Spleen (tissue), 11 donors: Measurements from ENCODE around the gene SMARCD2. TPM values are rescaled to one million over a fixed set of nuclear protein-coding genes. Genes with fewer than 3 reads are reported as not detected.
"Not testable (repeated sequence)": the region's sequence is repeated elsewhere in the genome, so short reads cannot be mapped to it uniquely, and the experiment has no call there.

Source experiments
- DNase-seq: peaks from one replicate; pipeline ENCODE4 v3.0.0-alpha.2; 2020
- H3K27ac ChIP-seq, 8 donors: fragments of 200-600 bp; sonication (generic) in 7 of 8; 1 replicate in 4 of 8; 2 replicates in 4 of 8; pipeline versions ENCODE4 v1.5.0 to v1.8.0; 2016 to 2021; ENCODE audit warnings: inconsistent platforms in 4 of 8, mild to moderate bottlenecking in 4 of 8, moderate library complexity in 1 of 8
- H3K27me3 ChIP-seq, 7 donors: fragments of 200-600 bp; sonication (generic) in 6 of 7; replicated peaks in 1 of 7; 1 replicate in 4 of 7; 2 replicates in 3 of 7; pipeline versions ENCODE4 v1.5.0 to v1.8.0; 2016 to 2021; ENCODE audit warnings: inconsistent platforms in 3 of 7, mild to moderate bottlenecking in 1 of 7
- H3K36me3 ChIP-seq, 6 donors: fragments of 200-600 bp; sonication (generic) in 5 of 6; 1 replicate in 4 of 6; 2 replicates in 2 of 6; pipeline versions ENCODE4 v1.5.0 to v1.8.0; 2016 to 2021; ENCODE audit warnings: inconsistent platforms in 2 of 6
- H3K4me1 ChIP-seq, 6 donors: fragments of 200-600 bp; sonication (generic) in 5 of 6; 1 replicate in 3 of 6; 2 replicates in 3 of 6; pipeline versions ENCODE4 v1.5.0 to v1.8.0; 2016 to 2021; ENCODE audit warnings: inconsistent platforms in 3 of 6
- H3K4me3 ChIP-seq, 8 donors: fragments of 200-600 bp; sonication (generic) in 7 of 8; 1 replicate in 4 of 8; 2 replicates in 4 of 8; pipeline versions ENCODE4 v1.5.0 to v1.8.0; 2016 to 2021; ENCODE audit warnings: inconsistent platforms in 4 of 8, mild to moderate bottlenecking in 4 of 8, moderate library complexity in 2 of 8
- H3K9me3 ChIP-seq, 8 donors: fragments of 200-600 bp; sonication (generic) in 7 of 8; 1 replicate in 4 of 8; 2 replicates in 4 of 8; pipeline versions ENCODE4 v1.5.0 to v1.8.0; 2016 to 2021; ENCODE audit warnings: inconsistent platforms in 4 of 8
- CTCF ChIP-seq, 11 experiments: fragments of 200-600 bp in 7 of 11; fragments of 450-650 bp in 4 of 11; sonication (generic) in 4 of 11; IDR thresholded peaks in 8 of 11; conservative IDR thresholded peaks in 3 of 11; 1 replicate in 7 of 11; 2 replicates in 4 of 11; pipeline versions ENCODE4 v1.4.0 to v1.8.0; 2016 to 2021; ENCODE audit warnings: antibody characterized with exemption in 11 of 11, inconsistent platforms in 4 of 11, mild to moderate bottlenecking in 1 of 11
- POLR2A ChIP-seq, 3 donors: fragments of 450-650 bp; IDR thresholded peaks; one replicate each; pipeline ENCODE4 v1.5.1; 2017; ENCODE audit warnings: antibody characterized with exemption in 3 of 3, mild to moderate bottlenecking in 1 of 3
- POLR2AphosphoS5 ChIP-seq, 3 donors: sonication (generic); formaldehyde crosslinking; IDR thresholded peaks; one replicate each; pipeline ENCODE4 v1.5.1; 2017; ENCODE audit warnings: antibody characterized with exemption in 3 of 3
- whole genome bisulfite sequencing, 5 donors: extraction: QIAGEN DNeasy Blood & Tissue Kit in 3 of 5; methylation state at CpG; one replicate each; pipeline versions ENCODE4 v1.1.5 to v1.1.7; 2013 to 2018; 5-methylcytosine and 5-hydroxymethylcytosine counted together
- intact Hi-C: fragments of 100-400 bp; cut with DNase I; formaldehyde crosslinking; loops from one replicate; pipeline ENCODE4 v1.15.0; 2023; ENCODE audit warnings: low total_unique reads
- polyA plus RNA-seq, 3 donors: library from polyadenylated mRNA; stranded (reverse); fragments of 200-250 nt; gene quantifications; one replicate each; pipeline ENCODE4 v1.2.1, GENCODE V29; 2013
- total RNA-seq, 7 donors: library from RNA; depleted of rRNA in 3 of 7; stranded (reverse); fragments of >200 nt in 3 of 7; fragmentation: NEBNext Ultra II Directional in 4 of 7; extraction: Animal tissue kit (Norgen Biotek cat#: 25700) in 4 of 7; gene quantifications; one replicate each; pipeline versions ENCODE4 v1.1.0 to v1.2.1, GENCODE V29; 2016 to 2021
- donor health status: healthy with polysubstance abuse.
- donor health status: DM: no; HTN: no; CAD: no; lungs with moderate emphysema.
- donor health status: DM: no; HTN: no; CAD: no.
- donor health status: Bipolar disorder and iron deficiency.
- donor health status: healthy.
- donor health status: DM: no; HTN: no; CAD: no.
- donor health status: DM: yes; HTN: yes; CAD: no.

SMARCD2 gene
- total and polyA plus RNA-seq, 10 donors, result 47.3 to 154 (median 88.6) TPM

GRCh38 chr17:63881935-63882601 is 39.6 kb upstream of the SMARCD2 start, which contains the start of gene GH2:
Gene GH2 (minus strand): TSS chr17:63881944. CDS start chr17:63881801, 143 bp downstream.
- DNase-seq, result peak; percentile 76
- H3K4me1 ChIP-seq, result peaks cover 0 to 3% (median 0%) of the 10 kb centered on the region in 6 donors
- intact Hi-C loops, result loop anchor here (2.0 kb wide), 1 partner anchor 19 kb away; no protein-coding TSS in a partner anchor
- WGBS, 5 donors, result 41 to 58% (median 44%) methylated on average over 10 to 14 of the region's 15 CpGs
- no peak within 1 kb of the TSS for H3K4me3 ChIP-seq
- TF ChIP-seq CTCF (IDR thresholded peaks at IDR 0.05 in 8 of 11, conservative IDR thresholded peaks at IDR 0.05 in 3 of 11), result peak; percentile 39 to 83 (median 66)
- TF ChIP-seq POLR2A (IDR thresholded peaks at IDR 0.05), result no peak
- peaks cover 0 to 5% (median 0%) of the 10 kb centered on the region in 7 donors for H3K27me3 ChIP-seq
- no peaks in the 10 kb centered on the region for H3K9me3 ChIP-seq
- no peaks in the 10 kb centered on the region for H3K36me3 ChIP-seq
- H3K27ac ChIP-seq, result no peak within 1 kb of the TSS

DNA sequence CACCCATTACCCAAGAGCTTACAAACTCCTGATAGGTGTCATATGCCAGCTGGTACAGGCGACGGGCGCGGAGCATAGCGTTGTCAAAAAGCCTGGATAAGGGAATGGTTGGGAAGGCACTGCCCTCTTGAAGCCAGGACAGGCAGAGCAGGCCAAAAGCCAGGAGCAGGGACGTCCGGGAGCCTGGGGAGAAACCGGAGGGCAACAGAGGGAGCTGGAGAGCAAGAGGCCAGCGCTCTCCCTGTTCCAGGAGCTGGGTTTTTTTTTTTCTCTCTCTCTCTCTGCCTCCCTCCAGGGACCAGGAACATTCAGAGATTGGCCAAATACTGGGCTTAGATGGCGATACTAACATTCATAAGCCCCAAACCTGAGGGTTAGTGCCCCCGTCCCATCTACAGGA is 38.9 kb upstream of the SMARCD2 start:
- not testable (repeated sequence) for H3K27ac ChIP-seq

DNA sequence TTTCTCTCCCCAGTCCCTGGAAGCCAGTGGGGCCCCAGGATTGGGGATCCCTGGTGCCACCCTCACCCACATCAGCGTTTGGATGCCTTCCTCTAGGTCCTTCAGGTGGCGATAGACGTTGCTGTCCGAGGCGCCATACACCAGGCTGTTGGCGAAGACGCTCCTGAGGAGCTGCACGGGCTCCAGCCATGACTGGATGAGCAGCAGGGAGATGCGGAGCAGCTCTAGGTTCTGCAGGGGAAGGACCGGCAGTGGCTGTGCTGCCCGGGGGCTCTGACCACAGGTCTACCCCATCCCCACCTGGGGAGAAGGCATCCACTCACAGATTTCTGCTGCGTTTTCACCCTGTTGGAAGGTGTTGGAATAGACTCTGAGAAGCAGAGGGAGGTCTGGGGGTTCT is 38.2 kb upstream of the SMARCD2 start:
- no peak for DNase-seq
- 83 to 94% (median 85%) methylated on average over 10 to 12 of the region's 12 CpGs for WGBS, 5 donors
- Histone ChIP-seq H3K9me3 (no peaks in the 10 kb centered on the region), H3K36me3 (no peaks in the 10 kb centered on the region), H3K27me3 (peaks cover 0 to 5% (median 0%) of the 10 kb centered on the region in 7 donors), H3K27ac (no peak overlapping the region), H3K4me1 (peaks cover 0 to 3% (median 0%) of the 10 kb centered on the region in 6 donors), H3K4me3 (no peak overlapping the region)
- intact Hi-C loops, result no loop called here
- no peak for TF ChIP-seq POLR2A (IDR thresholded peaks at IDR 0.05)
- TF ChIP-seq POLR2AphosphoS5 (IDR thresholded peaks at IDR 0.05), result no peak
- no peak for TF ChIP-seq CTCF (IDR thresholded peaks at IDR 0.05 in 8 of 11, conservative IDR thresholded peaks at IDR 0.05 in 3 of 11)

More for the DNA sequence above, 38.9 kb upstream of the SMARCD2 start:
- 75 to 93% (median 78%) methylated on average over 11 of the region's 11 CpGs for WGBS, 5 donors
- H3K4me1 ChIP-seq, H3K9me3 ChIP-seq, H3K27me3 ChIP-seq, H3K36me3 ChIP-seq, H3K4me3 ChIP-seq, intact Hi-C loops, DNase-seq: not testable (repeated sequence)

DNA sequence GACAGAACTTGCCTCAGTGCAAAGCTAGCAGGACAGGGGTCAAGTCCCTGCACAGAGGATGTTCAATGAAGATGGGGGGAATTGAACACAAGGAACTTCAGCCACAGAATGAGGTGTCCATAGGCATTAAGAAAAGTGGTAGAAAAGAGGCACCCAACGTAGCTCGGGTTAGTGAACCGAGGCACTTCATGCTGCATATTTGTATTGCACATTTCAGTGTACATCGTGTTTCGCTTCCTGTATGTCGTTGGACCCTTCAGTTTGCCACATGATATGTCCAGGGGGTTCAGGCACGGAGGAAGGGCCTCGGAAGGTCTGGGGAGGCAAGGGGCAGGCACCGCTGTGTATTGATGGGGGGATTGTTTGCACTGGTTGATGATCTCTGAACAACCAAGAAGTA is 35.9 kb upstream of the SMARCD2 start:
- H3K4me3 ChIP-seq, H3K27ac ChIP-seq, intact Hi-C loops, H3K36me3 ChIP-seq, DNase-seq, H3K27me3 ChIP-seq, H3K4me1 ChIP-seq, H3K9me3 ChIP-seq: not testable (repeated sequence)
- 78 to 87% (median 83%) methylated on average over 9 of the region's 9 CpGs for WGBS, 5 donors

DNA sequence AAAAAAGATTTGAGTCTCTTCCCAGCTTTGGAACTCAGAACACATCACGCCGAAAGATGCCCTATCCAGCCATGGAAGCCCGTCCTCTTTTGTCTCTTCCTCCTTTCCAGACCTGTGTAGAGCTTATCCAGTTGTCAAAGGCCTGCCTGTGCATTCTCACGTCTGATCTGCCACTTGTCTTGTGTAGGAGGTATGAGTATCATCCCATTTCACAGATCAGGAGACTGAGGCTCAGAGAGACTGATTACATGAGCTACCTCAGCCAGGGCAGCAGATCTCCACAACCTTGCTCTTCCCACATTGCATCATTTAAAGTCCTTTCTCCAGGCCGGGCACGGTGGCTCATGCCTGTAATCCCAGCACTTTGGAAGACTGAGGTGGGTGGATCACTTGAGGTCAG is 32.2 kb upstream of the SMARCD2 start:
- H3K36me3 ChIP-seq, DNase-seq, H3K4me3 ChIP-seq, H3K27me3 ChIP-seq, intact Hi-C loops, H3K4me1 ChIP-seq, H3K9me3 ChIP-seq, H3K27ac ChIP-seq: not testable (repeated sequence)
- 76 to 90% (median 84%) methylated on average over 6 of the region's 6 CpGs for WGBS, 5 donors

DNA sequence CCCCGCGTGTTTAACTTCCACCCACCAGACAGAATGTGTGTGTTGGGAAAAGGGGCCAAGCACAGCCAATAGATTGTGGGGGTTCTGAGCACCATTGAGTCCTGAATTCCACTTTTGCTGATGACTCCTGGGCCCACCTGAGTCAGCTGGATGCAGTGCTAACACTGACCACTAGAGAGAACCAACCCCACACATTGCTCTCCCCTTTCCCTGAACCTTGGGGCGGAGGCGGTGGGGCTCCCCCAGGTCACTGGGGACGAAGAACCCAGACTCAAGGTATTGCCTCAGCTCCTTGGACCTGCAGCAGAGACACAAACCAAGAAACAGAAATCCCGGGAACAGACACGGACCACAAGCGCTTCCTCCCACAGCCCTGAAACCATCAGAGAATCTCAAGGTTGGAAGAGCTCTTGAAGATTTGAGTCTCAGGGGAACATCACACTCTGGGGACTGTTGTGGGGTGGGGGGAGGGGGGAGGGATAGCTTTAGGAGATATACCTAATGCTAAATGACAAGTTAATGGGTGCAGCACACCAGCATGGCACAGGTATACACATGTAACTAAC is 31.7 kb upstream of the SMARCD2 start:
- DNase-seq, H3K36me3 ChIP-seq, H3K27me3 ChIP-seq, H3K4me3 ChIP-seq, H3K4me1 ChIP-seq, intact Hi-C loops, H3K9me3 ChIP-seq, H3K27ac ChIP-seq: not testable (repeated sequence)
- WGBS, 5 donors, result 64 to 93% (median 82%) methylated on average over 3 to 8 of the region's 8 CpGs

DNA sequence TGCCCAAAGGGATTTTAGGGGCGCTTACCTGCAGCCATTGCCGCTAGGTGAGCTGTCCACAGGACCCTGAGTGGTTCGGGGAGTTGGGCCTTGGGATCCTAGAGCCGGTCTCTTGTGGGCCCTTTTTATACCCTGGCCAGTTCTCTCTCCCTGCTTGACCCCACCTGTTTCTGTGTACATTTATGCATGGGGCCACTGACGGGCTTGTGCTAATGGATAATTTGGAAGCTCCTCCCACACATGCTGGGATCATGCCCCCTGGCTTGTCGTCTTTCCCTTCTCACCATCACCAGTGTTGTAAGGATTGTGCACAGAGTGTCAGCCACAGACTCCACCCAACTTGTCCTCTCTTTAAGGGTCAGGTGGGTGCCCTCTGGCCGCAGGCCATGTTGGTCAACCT is 31.1 kb upstream of the SMARCD2 start, which contains the start of gene CSH2:
Gene CSH2 (minus strand): TSS at position 101 of the 400 bp plus-strand sequence. CDS start 63 bp downstream, at position 38.
- intact Hi-C loops, H3K27ac ChIP-seq, H3K36me3 ChIP-seq, DNase-seq, H3K4me1 ChIP-seq, H3K4me3 ChIP-seq, H3K9me3 ChIP-seq, H3K27me3 ChIP-seq: not testable (repeated sequence)
- 80 to 98% (median 90%) methylated on average over 1 to 7 of the region's 7 CpGs; no CpG with 5 or more reads in 1 of the 5 donors for WGBS, 5 donors

- H3K36me3 ChIP-seq, H3K4me1 ChIP-seq, H3K27ac ChIP-seq, intact Hi-C loops, H3K4me3 ChIP-seq, H3K9me3 ChIP-seq, H3K27me3 ChIP-seq, DNase-seq: not testable (repeated sequence)
- 87 to 90% (median 88%) methylated on average over 11 to 15 of the region's 15 CpGs for WGBS, 5 donors
These were observed 29.3 kb upstream of the SMARCD2 start for GRCh38 chr17:63871646-63872365.
